Gastrocnemius medialis (tissue), 4 donors: ENCODE results near the gene MEF2D.

Experiments used
- CTCF ChIP-seq, 5 experiments: fragments of 450-650 bp in 3 of 5; fragments of 200-600 bp in 2 of 5; sonication (generic) in 2 of 5; IDR thresholded peaks in 4 of 5; conservative IDR thresholded peaks in 1 of 5; 1 replicate in 4 of 5; 2 replicates in 1 of 5; pipeline ENCODE4 v1.5.1; 2016 to 2019; ENCODE audit warnings: antibody characterized with exemption in 5 of 5, mild to moderate bottlenecking in 3 of 5, moderate library complexity in 3 of 5
- POLR2A ChIP-seq, 2 donors: fragments of 450-650 bp; IDR thresholded peaks; one replicate each; pipeline ENCODE4 v1.6.1; 2017; ENCODE audit warnings: antibody characterized with exemption in 2 of 2, mild to moderate bottlenecking in 2 of 2, moderate library complexity in 2 of 2

GRCh38 chr1:156488566-156489165, 11.9 kb downstream of the MEF2D start:
- TF ChIP-seq CTCF (IDR thresholded peaks at IDR 0.05 in 4 of 5, conservative IDR thresholded peaks at IDR 0.05 in 1 of 5) (no peak), POLR2A (IDR thresholded peaks at IDR 0.05) (no peak)
